GM12878 (cell line): ENCODE measurements around the gene RASGRP2.

ENCODE experiments used
- BHLHE40 ChIP-seq, 2 experiments: fragments of 450-650 bp in 1 of 2; IDR thresholded peaks; 2 replicates each; pipeline ENCODE4 v1.6.1; 2011 to 2017; ENCODE audit warnings: low read depth in 2 of 2, borderline replicate concordance in 1 of 2, improper control_type of control experiment in 1 of 2, low read length in 1 of 2, mild to moderate bottlenecking in 1 of 2
- CTCF ChIP-seq, 3 experiments: IDR thresholded peaks in 2 of 3; conservative IDR thresholded peaks in 1 of 3; 2 replicates each; pipeline ENCODE4 v1.5.1; 2011; ENCODE audit warnings: low read depth in 3 of 3, low read length in 3 of 3, mild to moderate bottlenecking in 3 of 3, control low read depth in 2 of 3, moderate library complexity in 2 of 3, inconsistent platforms in 1 of 3, mixed read lengths in 1 of 3; ENCODE audit not compliant: control insufficient read depth in 2 of 3, insufficient read depth in 1 of 3; ENCODE audit errors: extremely low read depth in 1 of 3
- ETV6 ChIP-seq, 2 experiments: fragments of 450-650 bp in 1 of 2; IDR thresholded peaks in 1 of 2; conservative IDR thresholded peaks in 1 of 2; 2 replicates each; pipeline ENCODE4 v1.6.1; 2014; ENCODE audit warnings: antibody characterized with exemption in 1 of 2, borderline replicate concordance in 1 of 2, low read depth in 1 of 2, mild to moderate bottlenecking in 1 of 2, moderate library complexity in 1 of 2
- NBN ChIP-seq: fragments of 450-650 bp; IDR thresholded peaks from 2 replicates; pipeline ENCODE4 v1.6.1; 2016
- TAF1 ChIP-seq: IDR thresholded peaks from 2 replicates; pipeline ENCODE4 v1.6.1; 2011; ENCODE audit warnings: mild to moderate bottlenecking, low read depth, low read length, borderline replicate concordance
- TF ChIP-seq, protein P1 (sequence below): IDR thresholded peaks from 2 replicates; pipeline ENCODE4 v1.6.1; 2012; ENCODE audit warnings: low read depth, low read length, improper control_type of control experiment

GRCh38 chr11:64759131-64759721 lies 15.3 kb upstream of the RASGRP2 start:
- TF ChIP-seq CTCF (IDR thresholded peaks at IDR 0.05 in 2 of 3, conservative IDR thresholded peaks at IDR 0.05 in 1 of 3; ENCODE audit: control insufficient read depth in 2 of 3, extremely low read depth in 1 of 3, insufficient read depth in 1 of 3, low read depth in 3 of 3, low read length in 3 of 3) (no peak), TAF1 (no peak), BHLHE40 (IDR thresholded peaks at IDR 0.05; ENCODE audit: borderline replicate concordance in 1 of 2, low read depth in 2 of 2, low read length in 1 of 2) (no peak), ETV6 (conservative IDR thresholded peaks at IDR 0.05 in 1 of 2, IDR thresholded peaks at IDR 0.05 in 1 of 2; ENCODE audit: borderline replicate concordance in 1 of 2, low read depth in 1 of 2) (no peak), NBN (no peak)
- TF ChIP-seq, protein P1, sequence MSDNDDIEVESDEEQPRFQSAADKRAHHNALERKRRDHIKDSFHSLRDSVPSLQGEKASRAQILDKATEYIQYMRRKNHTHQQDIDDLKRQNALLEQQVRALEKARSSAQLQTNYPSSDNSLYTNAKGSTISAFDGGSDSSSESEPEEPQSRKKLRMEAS, result no peak
